Measurements from ENCODE around the gene TEX44. TPM values are rescaled to one million over a fixed set of nuclear protein-coding genes. Genes with fewer than 3 reads are reported as not detected.

Gene TEX44
- total RNA-seq, 1 experiment from 2014 or later: not detected

DNA sequence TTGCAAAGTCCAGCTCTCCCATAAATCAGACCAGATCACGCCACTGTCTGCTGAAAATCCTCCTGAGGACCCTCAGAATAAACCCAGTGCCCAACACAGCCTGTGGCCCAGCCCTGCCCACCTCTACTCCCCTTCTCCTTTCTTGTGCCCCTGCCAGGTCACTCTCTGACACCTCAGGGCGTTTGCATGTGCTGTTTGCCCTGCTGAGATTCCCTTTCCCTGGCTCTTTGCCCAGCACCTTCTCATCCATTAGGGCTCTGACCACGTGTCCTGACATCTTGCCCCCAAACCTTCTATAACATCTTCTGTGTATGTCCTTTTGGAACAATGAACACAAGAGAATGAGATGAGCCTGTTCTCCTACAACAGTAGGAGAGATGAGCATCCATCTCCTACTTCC is 43.9 kb upstream of the TEX44 start:
- Histone ChIP-seq H3K9ac (ENCODE audit: low read length) (no peak overlapping the region), H3K79me2 (ENCODE audit: insufficient read depth, low read length) (no peaks in the 10 kb centered on the region), H2AFZ (ENCODE audit: low read depth, low read length, poor library complexity, severe bottlenecking) (no peak overlapping the region), H3K9me3 (ENCODE audit: control insufficient read depth in 1 of 2, insufficient read depth in 1 of 2, low read depth in 1 of 2, low read length in 2 of 2) (no peaks in the 10 kb centered on the region), H4K20me1 (ENCODE audit: insufficient read depth) (no peaks in the 10 kb centered on the region), H3K4me1 (ENCODE audit: control insufficient read depth in 1 of 2, insufficient read depth in 2 of 2, low read length in 2 of 2) (no peaks in the 10 kb centered on the region), H3K4me2 (ENCODE audit: low read length) (no peak overlapping the region), H3K36me3 (ENCODE audit: control insufficient read depth in 1 of 2, insufficient read depth in 2 of 2, low read length in 2 of 2) (no peaks in the 10 kb centered on the region), H3K9me2 (ENCODE audit: insufficient read depth) (no peaks in the 10 kb centered on the region), H3K27me3 (ENCODE audit: insufficient read depth, low read length) (no peaks in the 10 kb centered on the region), H3K27ac (ENCODE audit: low read depth, low read length) (no peak overlapping the region), H3K4me3 (replicated peaks in 1 of 2; ENCODE audit: low read depth in 1 of 2, low read length in 2 of 2) (no peak overlapping the region)
- BruUV-seq (replicated peaks): no TSS peak
- ChIA-PET POLR2A (no interaction called here), CTCF (no interaction called here), RAD21 (ENCODE audit: low non-redundant PET in 1 of 2, low total read pairs in 2 of 2, uncharacterized antibody in 2 of 2, unreplicated experiment in 2 of 2) (interaction anchor here in 1 of 2 experiments (0.6 kb wide), 1 partner anchor 15 kb away, joined by 3 read pairs; no protein-coding TSS in a partner anchor)
- intact Hi-C loops (cut with micrococcal nuclease): no loop called here
- TF ChIP-seq, protein P1, sequence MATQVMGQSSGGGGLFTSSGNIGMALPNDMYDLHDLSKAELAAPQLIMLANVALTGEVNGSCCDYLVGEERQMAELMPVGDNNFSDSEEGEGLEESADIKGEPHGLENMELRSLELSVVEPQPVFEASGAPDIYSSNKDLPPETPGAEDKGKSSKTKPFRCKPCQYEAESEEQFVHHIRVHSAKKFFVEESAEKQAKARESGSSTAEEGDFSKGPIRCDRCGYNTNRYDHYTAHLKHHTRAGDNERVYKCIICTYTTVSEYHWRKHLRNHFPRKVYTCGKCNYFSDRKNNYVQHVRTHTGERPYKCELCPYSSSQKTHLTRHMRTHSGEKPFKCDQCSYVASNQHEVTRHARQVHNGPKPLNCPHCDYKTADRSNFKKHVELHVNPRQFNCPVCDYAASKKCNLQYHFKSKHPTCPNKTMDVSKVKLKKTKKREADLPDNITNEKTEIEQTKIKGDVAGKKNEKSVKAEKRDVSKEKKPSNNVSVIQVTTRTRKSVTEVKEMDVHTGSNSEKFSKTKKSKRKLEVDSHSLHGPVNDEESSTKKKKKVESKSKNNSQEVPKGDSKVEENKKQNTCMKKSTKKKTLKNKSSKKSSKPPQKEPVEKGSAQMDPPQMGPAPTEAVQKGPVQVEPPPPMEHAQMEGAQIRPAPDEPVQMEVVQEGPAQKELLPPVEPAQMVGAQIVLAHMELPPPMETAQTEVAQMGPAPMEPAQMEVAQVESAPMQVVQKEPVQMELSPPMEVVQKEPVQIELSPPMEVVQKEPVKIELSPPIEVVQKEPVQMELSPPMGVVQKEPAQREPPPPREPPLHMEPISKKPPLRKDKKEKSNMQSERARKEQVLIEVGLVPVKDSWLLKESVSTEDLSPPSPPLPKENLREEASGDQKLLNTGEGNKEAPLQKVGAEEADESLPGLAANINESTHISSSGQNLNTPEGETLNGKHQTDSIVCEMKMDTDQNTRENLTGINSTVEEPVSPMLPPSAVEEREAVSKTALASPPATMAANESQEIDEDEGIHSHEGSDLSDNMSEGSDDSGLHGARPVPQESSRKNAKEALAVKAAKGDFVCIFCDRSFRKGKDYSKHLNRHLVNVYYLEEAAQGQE (IDR thresholded peaks at IDR 0.05; ENCODE audit: low read depth): no peak
- TF ChIP-seq EGR1 (IDR thresholded peaks at IDR 0.05; ENCODE audit: low read depth): no peak
- TF ChIP-seq JUND (IDR thresholded peaks at IDR 0.05): no peak
- no peak for TF ChIP-seq CBX3 (IDR thresholded peaks at IDR 0.05; ENCODE audit: low read depth)
- TF ChIP-seq SRF (IDR thresholded peaks at IDR 0.05; ENCODE audit: low read depth): no peak
- TF ChIP-seq POLR2AphosphoS5 (IDR thresholded peaks at IDR 0.05; ENCODE audit: low read depth, low read length): no peak
- TF ChIP-seq, protein P2, sequence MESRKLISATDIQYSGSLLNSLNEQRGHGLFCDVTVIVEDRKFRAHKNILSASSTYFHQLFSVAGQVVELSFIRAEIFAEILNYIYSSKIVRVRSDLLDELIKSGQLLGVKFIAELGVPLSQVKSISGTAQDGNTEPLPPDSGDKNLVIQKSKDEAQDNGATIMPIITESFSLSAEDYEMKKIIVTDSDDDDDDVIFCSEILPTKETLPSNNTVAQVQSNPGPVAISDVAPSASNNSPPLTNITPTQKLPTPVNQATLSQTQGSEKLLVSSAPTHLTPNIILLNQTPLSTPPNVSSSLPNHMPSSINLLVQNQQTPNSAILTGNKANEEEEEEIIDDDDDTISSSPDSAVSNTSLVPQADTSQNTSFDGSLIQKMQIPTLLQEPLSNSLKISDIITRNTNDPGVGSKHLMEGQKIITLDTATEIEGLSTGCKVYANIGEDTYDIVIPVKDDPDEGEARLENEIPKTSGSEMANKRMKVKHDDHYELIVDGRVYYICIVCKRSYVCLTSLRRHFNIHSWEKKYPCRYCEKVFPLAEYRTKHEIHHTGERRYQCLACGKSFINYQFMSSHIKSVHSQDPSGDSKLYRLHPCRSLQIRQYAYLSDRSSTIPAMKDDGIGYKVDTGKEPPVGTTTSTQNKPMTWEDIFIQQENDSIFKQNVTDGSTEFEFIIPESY (IDR thresholded peaks at IDR 0.05; ENCODE audit: extremely low read depth, insufficient replicate concordance, low read length): no peak
- TF ChIP-seq EZH2 (IDR thresholded peaks at IDR 0.05): no peak
- no peak for TF ChIP-seq ZNF274 (IDR thresholded peaks at IDR 0.05; ENCODE audit: low read depth, low read length)
- TF ChIP-seq SIN3A (IDR thresholded peaks at IDR 0.05; ENCODE audit: low read depth): no peak
- no peak for TF ChIP-seq RAD21 (IDR thresholded peaks at IDR 0.05; ENCODE audit: low read depth)
- TF ChIP-seq, protein P3, sequence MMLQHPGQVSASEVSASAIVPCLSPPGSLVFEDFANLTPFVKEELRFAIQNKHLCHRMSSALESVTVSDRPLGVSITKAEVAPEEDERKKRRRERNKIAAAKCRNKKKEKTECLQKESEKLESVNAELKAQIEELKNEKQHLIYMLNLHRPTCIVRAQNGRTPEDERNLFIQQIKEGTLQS (IDR thresholded peaks at IDR 0.05): no peak
- TF ChIP-seq, protein P4, sequence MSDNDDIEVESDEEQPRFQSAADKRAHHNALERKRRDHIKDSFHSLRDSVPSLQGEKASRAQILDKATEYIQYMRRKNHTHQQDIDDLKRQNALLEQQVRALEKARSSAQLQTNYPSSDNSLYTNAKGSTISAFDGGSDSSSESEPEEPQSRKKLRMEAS (IDR thresholded peaks at IDR 0.05): no peak
- no peak for TF ChIP-seq ELF1 (IDR thresholded peaks at IDR 0.05; ENCODE audit: borderline replicate concordance, low read depth)
- no peak for TF ChIP-seq POLR2A (IDR thresholded peaks at IDR 0.05; ENCODE audit: borderline replicate concordance, extremely low read depth, insufficient read depth, insufficient read length)
- TF ChIP-seq ZFX (IDR thresholded peaks at IDR 0.05): no peak
- DNase-seq (ENCODE audit: low read depth, low spot score) (no peak), ATAC-seq (no peak)
